Endothelial cell of umbilical vein (primary cell): ENCODE measurements around the gene ARHGEF10L. TPM values are rescaled to one million over a fixed set of nuclear protein-coding genes. Genes with fewer than 3 reads are reported as not detected.

ENCODE experiments used
- BruUV-seq: library from RNA; stranded (reverse); fragments of 400-500 nt; replicated peaks from 2 replicates; lab custom pipeline; 2021; lab: Mats Ljungman, UMichigan
- CTCF ChIA-PET: fragments of 300-600, 350-600 bp; sonication (Branson Sonifier 250); formaldehyde crosslinking; loops from one replicate; lab custom pipeline; 2021; ENCODE audit warnings: antibody characterized with exemption, inconsistent platforms; lab: Charles Lee
- POLR2A ChIA-PET: fragments of 300-600, 350-600 bp; sonication (Branson Sonifier 250); formaldehyde crosslinking; loops from one replicate; lab custom pipeline; 2021; ENCODE audit warnings: antibody characterized with exemption, inconsistent platforms; lab: Charles Lee
- DNase-seq: peaks from one replicate; pipeline ENCODE4 v3.0.0-alpha.2; 2011; ENCODE audit warnings: low read depth, low spot score
- FAIRE-seq: peaks from 2 replicates; lab custom pipeline; 2011; peaks lifted over from hg19 to GRCh38; lab: Jason Lieb, UNC
- H2AFZ ChIP-seq: 2 replicates; pipeline ENCODE4 v1.6.0; 2012; ENCODE audit warnings: low read depth, low read length, control low read depth, inconsistent platforms
- H3K27ac ChIP-seq: 2 replicates; pipeline ENCODE4 v1.5.1; 2011; ENCODE audit warnings: low read depth, mild to moderate bottlenecking, control low read depth, low read length, moderate library complexity; ENCODE audit not compliant: insufficient read depth
- H3K27me3 ChIP-seq, 2 experiments: 2 replicates each; pipeline versions ENCODE4 v1.6.0 to v1.6.1; 2011; ENCODE audit warnings: low read length in 2 of 2, mixed read lengths in 1 of 2; ENCODE audit not compliant: control insufficient read depth in 2 of 2, insufficient read depth in 2 of 2
- H3K36me3 ChIP-seq, 2 experiments: 2 replicates in 1 of 2; 3 replicates in 1 of 2; pipeline ENCODE4 v1.5.1; 2011; ENCODE audit warnings: low read length in 2 of 2, mild to moderate bottlenecking in 1 of 2, moderate library complexity in 1 of 2; ENCODE audit not compliant: control insufficient read depth in 2 of 2, insufficient read depth in 2 of 2; ENCODE audit errors: extremely low read depth in 1 of 2
- H3K4me1 ChIP-seq: 3 replicates; pipeline ENCODE4 v1.5.1; 2011; ENCODE audit warnings: mild to moderate bottlenecking, low read length; ENCODE audit not compliant: control insufficient read depth, insufficient read depth; ENCODE audit errors: extremely low read depth
- H3K4me2 ChIP-seq: 2 replicates; pipeline ENCODE4 v1.6.1; 2011; ENCODE audit warnings: low read length, control low read depth, mixed read lengths; ENCODE audit not compliant: insufficient read depth
- H3K4me3 ChIP-seq, 3 experiments: fragments of 200-600 bp in 1 of 3; sonication (generic), shearing (Covaris generic) in 1 of 3; replicated peaks in 1 of 3; 2 replicates each; pipeline ENCODE4 v1.5.1; 2011 to 2016; ENCODE audit warnings: control low read depth in 3 of 3, low read length in 3 of 3, mild to moderate bottlenecking in 2 of 3, inconsistent platforms in 1 of 3, low read depth in 1 of 3, moderate library complexity in 1 of 3; ENCODE audit not compliant: insufficient read depth in 1 of 3
- H3K79me2 ChIP-seq: 2 replicates; pipeline ENCODE4 v1.6.0; 2012; ENCODE audit warnings: low read length, inconsistent platforms; ENCODE audit not compliant: control insufficient read depth, insufficient read depth
- H3K9ac ChIP-seq: replicated peaks from 2 replicates; pipeline ENCODE3; 2011; ENCODE audit warnings: low read length, control low read depth; ENCODE audit not compliant: insufficient read depth; ENCODE audit errors: extremely low read depth
- H3K9me1 ChIP-seq: replicated peaks from 3 replicates; pipeline ENCODE4 v1.6.0; 2011; ENCODE audit warnings: mild to moderate bottlenecking, low read length; ENCODE audit not compliant: control insufficient read depth, insufficient read depth; ENCODE audit errors: extremely low read depth
- H3K9me3 ChIP-seq: replicated peaks from 2 replicates; pipeline ENCODE4 v1.5.1; 2012; ENCODE audit warnings: low read length, inconsistent platforms; ENCODE audit not compliant: control insufficient read depth, insufficient read depth
- H4K20me1 ChIP-seq: replicated peaks from 2 replicates; pipeline ENCODE3; 2011; ENCODE audit warnings: mild to moderate bottlenecking, low read length; ENCODE audit not compliant: control insufficient read depth, insufficient read depth; ENCODE audit errors: extremely low read depth
- CTCF ChIP-seq, 2 donors: IDR thresholded peaks; 1 replicate in 1 of 2; 2 replicates in 1 of 2; pipeline ENCODE4 v1.5.1; 2011; ENCODE audit warnings: low read length in 2 of 2, mild to moderate bottlenecking in 2 of 2, moderate library complexity in 2 of 2, control low read depth in 1 of 2, inconsistent platforms in 1 of 2, low read depth in 1 of 2; ENCODE audit not compliant: insufficient read depth in 1 of 2; ENCODE audit errors: extremely low read depth in 1 of 2
- EZH2 ChIP-seq: IDR thresholded peaks from 2 replicates; pipeline ENCODE4 v1.6.1; 2012; ENCODE audit warnings: borderline replicate concordance, low read depth, mild to moderate bottlenecking, moderate library complexity, low read length, inconsistent platforms; ENCODE audit not compliant: severe bottlenecking
- FOS ChIP-seq: IDR thresholded peaks from 2 replicates; pipeline ENCODE4 v1.6.1; 2011; ENCODE audit warnings: mild to moderate bottlenecking, low read length, moderate library complexity, borderline replicate concordance; ENCODE audit not compliant: insufficient read depth
- GATA2 ChIP-seq: IDR thresholded peaks from 2 replicates; pipeline ENCODE4 v1.7.0; 2011; ENCODE audit warnings: low read depth, mild to moderate bottlenecking, moderate library complexity, mixed read lengths, low read length; ENCODE audit not compliant: insufficient read length, insufficient read depth
- JUN ChIP-seq: IDR thresholded peaks from 2 replicates; pipeline ENCODE4 v1.6.1; 2011; ENCODE audit warnings: borderline replicate concordance, low read depth; ENCODE audit not compliant: insufficient read length, insufficient read depth
- MYC ChIP-seq: IDR thresholded peaks from one replicate; pipeline ENCODE4 v1.6.1; 2011; ENCODE audit warnings: mild to moderate bottlenecking, low read depth, low read length
- POLR2A ChIP-seq: IDR thresholded peaks from 2 replicates; pipeline ENCODE4 v1.6.1; 2012; ENCODE audit warnings: low read depth, mild to moderate bottlenecking, control low read depth, low read length
- POLR2AphosphoS5 ChIP-seq: IDR thresholded peaks from 2 replicates; pipeline ENCODE4 v1.6.1; 2012; ENCODE audit warnings: low read depth, mild to moderate bottlenecking, control low read depth, low read length, moderate library complexity; ENCODE audit not compliant: insufficient read depth
- dilution Hi-C: fragments of 300-500 bp; cut with MboI; formaldehyde crosslinking; loops from one replicate; pipeline ENCODE4 v1.15.0; 2019; ENCODE audit warnings: low sequenced_read_pairs; ENCODE audit not compliant: extremely low pct_ligation_motif_present
- intact Hi-C: fragments of 100-400 bp; cut with micrococcal nuclease; formaldehyde crosslinking; loops from one replicate; pipeline ENCODE4 v1.10.0; 2022
- polyA plus RNA-seq, 4 experiments: library from polyadenylated mRNA; depleted of rRNA in 3 of 4; stranded (reverse) in 3 of 4; unstranded in 1 of 4; fragments of >200 nt; gene quantifications; 2 replicates each; pipeline versions ENCODE4 v1.2.1 to v1.2.3, GENCODE V29; 2011 to 2012; ENCODE audit warnings: missing spikeins in 1 of 4
- total RNA-seq: library from RNA; stranded (reverse); gene quantifications from 2 replicates; pipeline ENCODE4 v1.2.3, GENCODE V29; 2021
- TF ChIP-seq, protein P1 (sequence below): IDR thresholded peaks from 2 replicates; pipeline ENCODE4 v1.6.1; 2011; ENCODE audit not compliant: insufficient read depth, insufficient read length

Gene ARHGEF10L
- total and polyA plus RNA-seq, 2 donors (not counting 3 experiments of a cell fraction or from before 2014, with no cell fraction given) = 1.9 to 5.2 TPM

- TF ChIP-seq POLR2A (no peak), FOS (no peak), GATA2 (no peak), CTCF (IDR thresholded peaks at IDR 0.05; ENCODE audit: extremely low read depth in 1 of 2, insufficient read depth in 1 of 2, low read depth in 1 of 2, low read length in 2 of 2) (no peak), MYC (no peak), EZH2 (no peak), JUN (no peak), POLR2AphosphoS5 (no peak)
- TF ChIP-seq, protein P1, sequence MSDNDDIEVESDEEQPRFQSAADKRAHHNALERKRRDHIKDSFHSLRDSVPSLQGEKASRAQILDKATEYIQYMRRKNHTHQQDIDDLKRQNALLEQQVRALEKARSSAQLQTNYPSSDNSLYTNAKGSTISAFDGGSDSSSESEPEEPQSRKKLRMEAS = no peak
- ChIA-PET CTCF (interaction anchor here (0.8 to 2.4 kb wide), 3 partner anchors 10 to 94 kb away, joined by 4 to 9 read pairs (median 8); no protein-coding TSS in a partner anchor), POLR2A (no interaction called here)
- Histone ChIP-seq H3K9ac (no peak overlapping the region), H3K4me2 (no peak overlapping the region), H3K4me1 (no peaks in the 10 kb centered on the region), H4K20me1 (no peaks in the 10 kb centered on the region), H3K9me3 (no peaks in the 10 kb centered on the region), H2AFZ (no peak overlapping the region), H3K27ac (no peak overlapping the region), H3K27me3 (no peaks in the 10 kb centered on the region), H3K79me2 (no peaks in the 10 kb centered on the region), H3K9me1 (no peaks in the 10 kb centered on the region), H3K36me3 (no peaks in the 10 kb centered on the region), H3K4me3 (no peak overlapping the region)
- intact Hi-C loops (no loop called here), dilution Hi-C loops (no loop called here)
- FAIRE-seq (no peak), DNase-seq (no peak)
- no TSS peak for BruUV-seq
Measured at GRCh38 chr1:17596651-17597509, 57.4 kb downstream of the ARHGEF10L start.
